Stimulated activated CD4-positive, alpha-beta T cell treated with anti-CD3 and anti-CD28 coated beads, Interleukin-4, amount 100 ng/mL, for 1 hour (primary cell): Measurements from ENCODE around the gene LDLRAD2.
"Not testable (repeated sequence)": the region's sequence is repeated elsewhere in the genome, so short reads cannot be mapped to it uniquely, and the experiment has no call there.

Source experiments
- DNase-seq: peaks from one replicate; pipeline ENCODE4 v3.0.0-alpha.2; 2020

LDLRAD2 gene

GRCh38 chr1:21783679-21784603 is 28.1 kb upstream of the LDLRAD2 start:
- DNase-seq, result no peak

- DNase-seq, result not testable (repeated sequence)
Measured at GRCh38 chr1:21785764-21786163, 26.3 kb upstream of the LDLRAD2 start.

- DNase-seq, result no peak
Measured at GRCh38 chr1:21786640-21787039, 25.4 kb upstream of the LDLRAD2 start.

GRCh38 chr1:21793104-21793503 is 19.0 kb upstream of the LDLRAD2 start:
- DNase-seq, result no peak

- DNase-seq, result no peak
Measured at GRCh38 chr1:21794656-21795055, 17.4 kb upstream of the LDLRAD2 start.

GRCh38 chr1:21795075-21795474 is 17.0 kb upstream of the LDLRAD2 start:
- no peak for DNase-seq

GRCh38 chr1:21799730-21800129 is 12.3 kb upstream of the LDLRAD2 start:
- no peak for DNase-seq

- DNase-seq, result no peak
Measured at GRCh38 chr1:21801100-21801499, 11.0 kb upstream of the LDLRAD2 start.

GRCh38 chr1:21804536-21804935 is 7.5 kb upstream of the LDLRAD2 start:
- DNase-seq, result no peak

GRCh38 chr1:21813542-21813941 is 1.5 kb downstream of the LDLRAD2 start:
- DNase-seq, result no peak

- peak; percentile 36 for DNase-seq
Measured at GRCh38 chr1:21814241-21814918, 2.3 kb downstream of the LDLRAD2 start.

- no peak for DNase-seq
Measured at GRCh38 chr1:21814981-21815582, 3.0 kb downstream of the LDLRAD2 start.

- DNase-seq, result no peak
Measured at GRCh38 chr1:21815724-21816321, 3.8 kb downstream of the LDLRAD2 start.

- DNase-seq, result no peak
Measured at GRCh38 chr1:21816602-21817302, 4.7 kb downstream of the LDLRAD2 start.

GRCh38 chr1:21818656-21819055 is 6.6 kb downstream of the LDLRAD2 start:
- DNase-seq, result peak; percentile 33

GRCh38 chr1:21820597-21821232 is 8.7 kb downstream of the LDLRAD2 start:
- no peak for DNase-seq

GRCh38 chr1:21821385-21822019 is 9.4 kb downstream of the LDLRAD2 start:
- no peak for DNase-seq

GRCh38 chr1:21822349-21822748 is 10.3 kb downstream of the LDLRAD2 start:
- no peak for DNase-seq

GRCh38 chr1:21823206-21823979 is 11.3 kb downstream of the LDLRAD2 start:
- DNase-seq, result no peak

GRCh38 chr1:21823980-21824702 is 12.1 kb downstream of the LDLRAD2 start:
- DNase-seq, result no peak
